Duodenal mucosa (tissue), 2 donors: Measurements from ENCODE around the gene RALGAPA1.

Source experiments
- H3K27ac ChIP-seq: one replicate; pipeline ENCODE4 v1.7.0; 2013; ENCODE audit warnings: low read depth, low read length
- H3K27me3 ChIP-seq, 2 donors: one replicate each; pipeline ENCODE4 v1.7.0; 2013; ENCODE audit warnings: low read length in 2 of 2, control low read depth in 1 of 2; ENCODE audit not compliant: insufficient read depth in 2 of 2, control insufficient read depth in 1 of 2
- H3K36me3 ChIP-seq, 2 donors: one replicate each; pipeline ENCODE4 v1.7.0; 2013; ENCODE audit warnings: low read length in 2 of 2, control low read depth in 1 of 2; ENCODE audit not compliant: insufficient read depth in 2 of 2, control insufficient read depth in 1 of 2
- H3K4me1 ChIP-seq, 2 donors: one replicate each; pipeline ENCODE4 v1.7.0; 2013; ENCODE audit warnings: low read length in 2 of 2, control low read depth in 1 of 2; ENCODE audit not compliant: insufficient read depth in 2 of 2, control insufficient read depth in 1 of 2
- H3K4me3 ChIP-seq, 2 donors: one replicate each; pipeline ENCODE4 v1.7.0; 2013; ENCODE audit warnings: low read length in 2 of 2, low read depth in 1 of 2
- H3K9ac ChIP-seq, 2 donors: one replicate each; pipeline ENCODE4 v1.7.0; 2013; ENCODE audit warnings: low read length in 2 of 2, low read depth in 1 of 2
- H3K9me3 ChIP-seq, 2 donors: one replicate each; pipeline ENCODE4 v1.7.0; 2013; ENCODE audit warnings: low read length in 2 of 2, control low read depth in 1 of 2; ENCODE audit not compliant: control insufficient read depth in 1 of 2

RALGAPA1 gene

DNA sequence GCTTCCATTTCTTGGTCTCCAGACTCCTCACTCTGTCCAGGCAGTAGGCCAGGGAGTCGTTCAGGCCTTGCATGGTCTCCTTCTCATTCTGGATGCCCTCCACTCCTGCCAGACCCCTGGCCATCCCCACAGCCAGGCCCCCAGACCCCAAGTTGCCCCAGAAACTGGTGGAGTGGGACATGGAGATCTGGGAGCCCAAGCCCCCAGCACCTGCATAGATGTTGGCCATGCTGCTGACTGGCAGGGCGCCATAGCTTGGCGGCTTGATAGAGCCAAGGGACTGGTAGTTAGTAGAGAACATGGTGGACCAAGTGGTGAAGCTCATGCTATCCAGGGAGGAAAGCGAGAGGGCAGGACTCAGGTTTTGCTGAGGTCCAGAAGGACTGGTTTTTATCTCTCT, 296.3 kb downstream of the RALGAPA1 start:
- Histone ChIP-seq H3K36me3 (no peaks in the 10 kb centered on the region), H3K27me3 (no peaks in the 10 kb centered on the region), H3K9ac (no peak overlapping the region), H3K4me3 (no peak overlapping the region), H3K27ac (no peak overlapping the region), H3K4me1 (no peaks in the 10 kb centered on the region), H3K9me3 (no peaks in the 10 kb centered on the region)

DNA sequence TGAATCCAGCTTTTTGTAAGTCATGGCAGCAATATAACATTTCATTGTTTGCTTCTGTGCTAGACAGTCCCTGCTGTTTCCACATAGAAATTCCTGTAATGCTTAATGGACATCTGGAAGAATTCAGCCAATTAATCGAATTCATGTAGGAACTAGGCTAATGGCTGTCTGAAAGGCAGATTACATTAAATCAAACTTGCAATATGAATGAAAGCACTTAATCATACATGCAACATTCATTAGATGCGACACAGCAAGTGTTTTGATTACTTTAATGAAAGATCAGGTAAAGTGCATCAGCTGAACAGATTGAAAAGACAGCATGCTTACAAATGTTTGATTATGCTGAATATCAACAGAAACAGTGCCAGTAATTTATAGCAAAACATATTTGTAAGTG, 299.2 kb downstream of the RALGAPA1 start:
- H3K36me3 ChIP-seq: no peaks in the 10 kb centered on the region
- H3K9me3 ChIP-seq: no peaks in the 10 kb centered on the region
- H3K4me1 ChIP-seq: no peaks in the 10 kb centered on the region
- H3K27me3 ChIP-seq: no peaks in the 10 kb centered on the region
- no peak overlapping the region for H3K27ac ChIP-seq
- H3K9ac ChIP-seq: no peak overlapping the region
- no peak overlapping the region for H3K4me3 ChIP-seq

DNA sequence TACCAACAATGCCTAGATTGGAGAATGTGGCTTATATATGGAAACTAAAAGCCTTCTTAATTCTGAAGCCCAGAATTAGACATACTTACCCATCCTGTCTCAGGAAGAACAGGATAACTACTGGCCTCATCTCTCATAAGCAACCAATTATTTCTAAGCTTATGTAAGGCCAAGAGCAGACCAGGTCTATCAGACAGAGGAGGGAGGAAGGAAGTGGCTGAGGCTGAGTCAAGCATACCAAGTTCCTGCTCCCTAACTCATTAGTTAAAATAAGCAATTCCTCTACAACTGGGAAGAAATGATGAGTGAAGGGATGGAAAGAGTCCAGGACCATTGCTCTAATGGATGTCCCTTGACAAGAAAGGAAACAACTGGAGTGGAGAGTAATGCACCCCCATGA, 302.2 kb downstream of the RALGAPA1 start:
- Histone ChIP-seq H3K27ac (no peak overlapping the region), H3K36me3 (no peaks in the 10 kb centered on the region), H3K4me3 (no peak overlapping the region), H3K4me1 (no peaks in the 10 kb centered on the region), H3K9me3 (no peaks in the 10 kb centered on the region), H3K9ac (no peak overlapping the region), H3K27me3 (no peaks in the 10 kb centered on the region)

DNA sequence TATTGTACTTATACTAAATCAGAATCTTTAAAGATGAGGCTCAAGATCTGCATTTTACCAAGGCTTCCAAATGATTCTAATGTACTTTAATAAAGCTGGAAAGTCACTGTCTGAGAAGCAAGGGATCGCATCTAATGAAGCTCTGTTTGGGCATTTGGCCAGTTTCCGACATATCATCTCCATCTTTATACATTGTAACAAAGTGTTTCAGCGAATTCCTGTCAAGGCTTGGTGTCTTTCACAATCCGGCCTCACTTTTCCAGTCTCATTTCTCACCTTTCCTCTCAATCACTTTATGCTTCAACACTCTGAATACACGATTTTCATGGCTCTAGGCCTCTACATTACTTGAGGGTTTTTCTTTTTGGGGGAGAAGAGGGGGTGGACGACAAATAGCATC, 302.6 kb downstream of the RALGAPA1 start:
- Histone ChIP-seq H3K27ac (no peak overlapping the region), H3K4me1 (no peaks in the 10 kb centered on the region), H3K4me3 (no peak overlapping the region), H3K9me3 (no peaks in the 10 kb centered on the region), H3K36me3 (no peaks in the 10 kb centered on the region), H3K9ac (no peak overlapping the region), H3K27me3 (no peaks in the 10 kb centered on the region)

DNA sequence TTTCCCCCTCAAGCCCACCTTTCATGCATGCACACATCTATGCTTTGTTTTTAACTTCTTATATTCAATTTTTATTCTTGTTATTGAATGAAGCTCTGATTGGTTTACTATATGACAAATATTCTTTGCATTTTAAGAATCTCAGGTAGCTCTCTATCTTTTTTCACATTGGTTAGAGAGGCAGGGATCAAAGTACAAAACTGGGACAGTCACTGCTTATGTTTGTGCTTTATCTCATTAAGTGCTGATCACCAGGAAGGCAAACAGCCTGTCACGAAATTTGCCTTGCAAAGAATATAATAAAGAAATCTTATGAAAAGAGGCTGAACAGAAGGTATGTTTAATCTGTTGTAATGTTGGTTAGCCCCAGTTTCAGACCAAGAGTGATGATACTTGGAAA, 304.8 kb downstream of the RALGAPA1 start:
- H3K9me3 ChIP-seq: no peaks in the 10 kb centered on the region
- H3K27ac ChIP-seq: no peak overlapping the region
- no peaks in the 10 kb centered on the region for H3K27me3 ChIP-seq
- no peaks in the 10 kb centered on the region for H3K36me3 ChIP-seq
- no peaks in the 10 kb centered on the region for H3K4me1 ChIP-seq
- no peak overlapping the region for H3K4me3 ChIP-seq
- no peak overlapping the region for H3K9ac ChIP-seq

DNA sequence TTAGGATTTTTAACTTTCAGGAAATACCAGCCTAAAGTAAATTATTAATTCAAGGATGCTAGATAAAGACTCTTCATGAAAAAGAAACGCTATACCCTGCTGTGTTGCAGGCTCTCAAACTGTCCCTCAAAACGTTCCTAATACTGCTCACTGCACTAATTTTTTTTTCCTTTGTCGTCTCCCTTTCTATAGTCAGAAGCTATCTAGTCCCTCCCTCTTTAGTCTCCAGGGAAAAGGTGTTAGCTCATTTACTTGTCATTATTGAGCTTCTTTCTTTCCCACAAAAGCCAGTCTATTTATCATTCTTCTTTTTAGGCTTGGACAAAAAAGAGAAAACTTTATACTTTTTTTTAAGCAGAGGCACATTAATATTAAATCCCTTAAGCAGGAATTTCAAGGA, 305.4 kb downstream of the RALGAPA1 start:
- H3K4me1 ChIP-seq: no peaks in the 10 kb centered on the region
- H3K36me3 ChIP-seq: no peaks in the 10 kb centered on the region
- H3K4me3 ChIP-seq: no peak overlapping the region
- H3K9ac ChIP-seq: no peak overlapping the region
- no peaks in the 10 kb centered on the region for H3K9me3 ChIP-seq
- H3K27me3 ChIP-seq: no peaks in the 10 kb centered on the region
- H3K27ac ChIP-seq: no peak overlapping the region

DNA sequence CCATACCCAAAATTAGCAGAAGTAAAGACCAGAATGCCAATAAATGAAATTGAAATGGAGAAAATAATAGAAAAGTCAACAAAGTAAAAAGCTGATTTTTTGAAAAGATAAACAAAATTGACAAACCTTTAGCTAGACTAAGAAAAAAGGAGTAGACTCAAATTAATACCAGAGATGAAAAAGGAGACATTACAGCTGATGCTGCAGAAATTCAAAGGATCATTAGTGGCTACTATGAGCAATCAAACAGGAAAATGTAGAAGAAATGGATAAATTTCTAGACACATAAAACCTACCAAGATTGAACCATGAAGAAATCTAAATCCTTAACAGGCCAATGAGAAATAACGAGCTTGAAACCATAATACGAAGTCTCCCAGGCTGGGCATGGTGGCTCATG, 309.9 kb downstream of the RALGAPA1 start:
- Histone ChIP-seq H3K4me3 (no peak overlapping the region), H3K9me3 (no peaks in the 10 kb centered on the region), H3K36me3 (no peaks in the 10 kb centered on the region), H3K27me3 (no peaks in the 10 kb centered on the region), H3K27ac (no peak overlapping the region), H3K4me1 (no peaks in the 10 kb centered on the region), H3K9ac (no peak overlapping the region)

DNA sequence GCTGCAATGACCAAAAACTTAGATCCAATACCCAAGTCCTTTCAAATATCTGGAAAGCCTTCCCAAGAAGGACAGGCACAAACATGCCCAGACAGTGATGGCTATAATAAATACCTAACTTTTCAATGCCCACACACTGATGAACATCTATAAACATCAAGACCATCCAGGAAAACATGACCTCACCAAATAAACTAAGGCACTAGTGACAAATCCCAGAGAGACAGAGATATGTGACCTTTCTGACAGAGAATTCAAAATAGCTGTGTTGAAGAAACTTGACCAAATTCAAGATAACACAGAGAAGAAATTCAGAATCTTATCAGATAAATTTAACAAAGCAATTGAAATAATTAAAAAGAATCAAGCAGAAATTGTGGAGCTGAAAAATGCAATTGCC, 313.8 kb downstream of the RALGAPA1 start:
- Histone ChIP-seq H3K27ac (no peak overlapping the region), H3K9ac (no peak overlapping the region), H3K36me3 (no peaks in the 10 kb centered on the region), H3K27me3 (no peaks in the 10 kb centered on the region), H3K4me1 (no peaks in the 10 kb centered on the region), H3K4me3 (no peak overlapping the region), H3K9me3 (no peaks in the 10 kb centered on the region)

DNA sequence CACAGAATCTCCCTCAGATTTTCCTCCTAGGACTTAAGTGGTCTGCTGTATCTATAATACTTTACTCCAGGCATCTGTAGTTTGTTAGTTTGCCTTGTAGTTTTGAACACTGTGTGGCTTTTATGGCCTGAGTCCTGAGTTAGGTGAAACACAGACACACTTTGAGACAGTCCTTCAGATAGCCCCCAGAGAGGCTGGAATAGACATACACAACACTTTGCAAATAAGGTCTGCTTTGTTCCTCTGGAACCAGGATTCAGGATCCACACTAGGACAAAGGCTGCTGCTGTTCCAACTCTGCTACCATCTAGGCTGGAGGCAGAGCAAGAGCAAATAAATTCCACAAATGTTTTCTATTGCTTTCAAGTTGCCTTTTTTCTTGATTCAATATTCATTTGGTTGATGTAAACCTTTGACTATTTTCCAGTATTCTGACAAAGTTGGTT, 316.5 kb downstream of the RALGAPA1 start:
- Histone ChIP-seq H3K9me3 (no peaks in the 10 kb centered on the region), H3K27me3 (no peaks in the 10 kb centered on the region), H3K4me1 (no peaks in the 10 kb centered on the region), H3K36me3 (no peaks in the 10 kb centered on the region), H3K9ac (no peak overlapping the region), H3K27ac (no peak overlapping the region), H3K4me3 (no peak overlapping the region)
